ENCODE measurements around the gene FASN.

The FASN gene

DNA sequence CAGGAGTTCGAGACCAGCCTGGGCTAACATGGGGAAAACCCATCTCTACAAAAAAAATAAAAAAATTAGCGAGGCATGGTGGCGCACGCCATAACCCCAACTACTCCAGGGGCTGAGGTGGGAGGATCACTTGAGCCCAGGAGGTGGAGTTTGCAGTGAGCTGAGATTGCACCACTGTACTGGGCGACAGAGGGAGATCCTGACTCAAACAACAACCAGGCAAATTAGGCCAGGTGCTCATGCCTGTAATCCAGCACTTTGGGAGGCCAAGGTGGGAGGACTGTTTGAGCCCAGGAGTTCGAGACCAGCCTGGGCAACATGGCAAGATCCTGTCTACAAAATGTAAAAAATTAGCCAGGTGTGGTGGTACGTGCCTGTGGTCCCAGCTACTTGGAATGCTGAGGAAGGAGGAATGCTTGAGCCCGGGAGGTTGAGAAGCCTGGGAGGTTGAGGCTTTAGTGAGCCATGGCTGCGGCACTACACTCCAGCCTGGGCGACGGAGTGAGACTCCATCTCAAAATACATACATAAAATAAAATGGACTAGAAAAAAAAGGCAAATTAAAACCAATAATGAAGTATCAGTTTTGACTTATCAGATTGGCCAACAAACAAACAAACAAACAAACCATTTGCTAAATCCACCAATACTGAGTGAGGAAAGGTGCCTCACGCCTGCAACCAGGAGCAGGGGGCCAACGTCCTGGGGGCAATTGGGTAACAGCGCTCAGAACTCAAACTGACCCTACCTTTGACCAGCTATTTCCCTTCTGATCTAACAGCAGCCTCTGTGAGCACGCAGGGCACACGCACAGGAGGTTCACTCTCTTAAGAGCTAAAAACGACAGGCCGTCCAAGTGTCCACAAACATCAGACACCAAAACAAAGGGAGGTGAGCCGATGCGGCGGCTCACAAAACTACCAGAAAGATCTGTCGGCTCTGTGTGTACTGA, 19.4 kb upstream of the FASN start:
- DNase-seq (ENCODE audit: low read depth), result no peak

DNA sequence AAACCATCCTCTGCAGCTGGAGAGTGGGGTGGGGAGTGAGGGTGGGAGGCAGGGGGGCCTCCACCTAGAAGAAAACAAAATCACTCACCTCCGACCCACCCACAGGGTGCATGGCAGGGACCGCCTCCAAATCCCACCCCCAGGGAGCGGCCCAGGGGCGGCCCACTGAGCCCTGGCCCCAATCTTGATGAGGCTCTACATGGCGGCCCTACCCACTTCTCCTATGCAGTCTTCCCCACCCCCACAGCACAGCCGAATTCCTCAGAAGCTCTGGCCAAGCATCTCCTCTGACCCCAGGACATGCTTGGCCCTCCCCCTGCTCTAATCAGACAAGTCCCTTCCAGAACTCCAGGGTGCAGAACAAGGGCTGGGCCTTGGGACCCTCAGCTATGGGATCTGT, 18.2 kb upstream of the FASN start:
- no peak for DNase-seq (ENCODE audit: low read depth)

DNA sequence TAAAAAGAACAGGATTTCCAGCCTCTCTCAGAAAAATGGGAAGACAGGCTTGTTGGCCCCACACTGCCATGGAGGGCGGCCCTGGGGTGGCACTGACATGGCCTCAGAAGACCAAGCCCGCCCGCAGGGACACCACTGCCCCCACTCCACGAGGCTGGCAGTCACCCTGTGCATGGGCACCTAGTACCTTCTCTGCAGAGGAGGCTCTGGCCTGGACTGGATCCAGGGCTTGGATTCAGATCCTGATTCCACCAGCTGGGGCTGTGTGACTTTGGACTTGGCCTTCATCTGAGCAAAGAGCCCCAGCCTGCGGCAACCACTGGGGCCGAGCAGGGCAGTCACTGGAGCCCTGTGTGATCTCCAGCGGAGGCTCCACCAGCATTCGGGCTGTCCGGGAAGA, 16.8 kb upstream of the FASN start:
- no peak for DNase-seq (ENCODE audit: low read depth)

- DNase-seq (ENCODE audit: low read depth), result no peak
These were observed 16.4 kb upstream of the FASN start for GRCh38 chr17:82114447-82114846.

GRCh38 chr17:82113941-82114340, 15.9 kb upstream of the FASN start:
- DNase-seq (ENCODE audit: low read depth), result no peak

DNA sequence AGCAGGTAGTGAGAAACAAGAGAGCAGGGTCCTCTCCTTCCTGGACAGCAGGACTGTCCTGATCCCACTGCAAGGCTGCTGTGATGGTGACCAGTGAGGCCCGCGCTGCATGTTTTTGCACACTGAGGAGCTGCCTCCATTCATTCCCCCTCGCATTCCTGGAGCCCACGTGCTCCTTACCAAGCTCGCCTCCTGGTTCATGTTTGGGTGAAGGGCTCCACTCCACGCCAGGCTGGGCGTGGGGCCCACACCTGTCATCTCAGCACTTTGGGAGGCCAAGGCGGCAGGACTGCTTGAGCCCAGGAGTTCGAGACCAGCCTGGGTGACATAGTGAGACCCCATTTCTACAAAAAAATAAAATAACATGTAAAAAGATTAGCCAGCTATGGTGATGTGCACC, 15.4 kb upstream of the FASN start:
- no peak for DNase-seq (ENCODE audit: low read depth)

DNA sequence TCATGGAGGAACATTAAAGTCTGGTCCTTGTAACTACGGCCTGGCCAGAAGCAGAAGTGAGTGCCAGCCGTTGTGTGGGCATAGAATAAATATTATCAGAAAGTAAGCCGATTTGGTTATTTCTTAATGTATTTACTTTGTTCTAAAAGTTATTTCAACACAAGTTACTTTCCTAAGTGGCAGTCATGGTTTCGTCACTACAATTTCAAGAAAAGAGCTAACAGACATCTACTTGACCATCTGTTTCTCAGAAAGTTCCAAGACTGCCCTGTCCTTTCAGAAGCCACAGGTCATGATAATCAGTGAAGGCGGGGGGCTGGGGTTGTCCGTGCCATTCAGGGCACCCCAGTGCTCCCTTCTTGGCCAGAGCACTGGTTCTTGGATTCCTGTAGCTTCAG, 14.9 kb upstream of the FASN start:
- no peak for DNase-seq (ENCODE audit: low read depth)

- DNase-seq (ENCODE audit: low read depth), result no peak
These were observed 14.3 kb upstream of the FASN start for GRCh38 chr17:82112181-82112913.

GRCh38 chr17:82110298-82110697, 12.3 kb upstream of the FASN start:
- no peak for DNase-seq (ENCODE audit: low read depth)

DNA sequence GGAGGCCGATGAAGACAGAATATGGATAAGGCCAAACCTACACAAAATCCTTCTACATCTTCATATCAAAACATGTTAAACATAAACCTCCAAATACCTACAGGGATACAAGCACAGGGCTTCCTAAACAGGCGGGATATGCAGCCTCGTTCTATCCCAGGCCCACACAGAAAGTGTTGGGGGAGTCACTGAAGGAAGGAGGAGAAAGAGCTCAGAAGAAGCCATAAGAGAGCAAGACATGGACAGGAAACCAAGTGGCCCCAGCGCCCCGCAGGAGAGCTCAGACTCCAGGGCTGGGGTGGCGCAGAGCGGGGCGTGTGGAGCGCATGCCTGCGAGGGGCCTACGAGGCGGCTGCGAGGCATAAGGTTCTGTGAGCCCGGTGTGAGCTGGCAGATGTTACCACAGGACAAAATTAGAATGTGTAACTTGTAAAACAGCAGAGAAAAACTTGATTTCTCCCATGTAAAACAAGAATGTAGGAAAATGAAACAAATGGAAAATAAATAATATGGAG, 11.0 kb upstream of the FASN start:
- no peak for DNase-seq (ENCODE audit: low read depth)

- DNase-seq (ENCODE audit: low read depth), result no peak
These were observed 10.5 kb upstream of the FASN start for GRCh38 chr17:82108496-82108945.

DNA sequence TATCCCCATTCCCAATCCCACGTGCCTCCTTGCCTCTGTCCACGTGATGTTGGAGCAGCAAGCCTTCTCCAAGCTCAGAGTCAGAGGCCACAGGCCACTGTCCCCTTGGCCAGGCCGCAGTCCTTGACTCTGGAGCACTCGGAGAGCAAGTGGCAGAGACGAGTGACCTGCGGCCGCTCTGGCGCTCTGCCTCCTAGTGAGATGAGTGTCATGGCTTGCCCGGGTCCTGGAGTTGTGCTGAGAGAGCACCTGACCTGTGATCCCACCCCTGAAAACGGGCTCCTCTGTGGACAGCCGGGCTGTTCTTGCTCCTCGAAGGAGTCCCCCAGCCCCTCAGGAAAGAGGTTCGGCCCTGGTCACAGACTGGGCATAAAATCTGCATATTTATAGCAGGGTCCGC, 10.0 kb upstream of the FASN start:
- DNase-seq (ENCODE audit: low read depth), result no peak

- no peak for DNase-seq (ENCODE audit: low read depth)
These were observed 9.4 kb upstream of the FASN start for GRCh38 chr17:82107341-82107860.

DNA sequence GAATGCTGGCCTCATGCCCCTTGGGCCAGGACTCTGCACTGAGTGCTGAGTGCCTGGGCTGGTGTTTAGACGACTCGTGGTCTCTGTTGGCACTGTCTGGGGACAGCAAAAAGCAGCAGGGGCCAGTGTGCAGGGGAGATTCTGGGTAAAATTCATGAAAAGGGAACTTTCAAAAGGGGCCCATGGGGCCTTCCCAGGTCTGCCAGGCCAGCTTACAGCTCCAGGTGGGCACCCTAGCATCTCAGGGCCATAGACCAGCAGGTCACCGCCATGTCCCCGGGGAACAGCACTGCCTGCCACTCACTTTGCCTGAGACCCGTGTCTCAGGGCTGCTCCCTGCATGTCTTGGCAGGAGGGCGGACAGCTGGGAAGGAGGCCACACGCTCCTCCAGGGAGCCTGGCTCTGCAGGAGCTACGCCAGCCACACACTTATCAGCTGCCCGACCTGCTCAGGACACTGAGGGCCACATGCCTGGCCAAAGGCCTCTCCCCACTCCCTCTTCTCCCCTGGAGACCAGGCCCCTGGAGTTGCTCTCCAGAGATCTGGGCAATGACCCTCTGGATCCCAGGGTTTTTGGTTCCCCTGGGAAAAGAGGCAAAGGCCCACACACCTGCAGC, 8.8 kb upstream of the FASN start:
- no peak for DNase-seq (ENCODE audit: low read depth)

DNA sequence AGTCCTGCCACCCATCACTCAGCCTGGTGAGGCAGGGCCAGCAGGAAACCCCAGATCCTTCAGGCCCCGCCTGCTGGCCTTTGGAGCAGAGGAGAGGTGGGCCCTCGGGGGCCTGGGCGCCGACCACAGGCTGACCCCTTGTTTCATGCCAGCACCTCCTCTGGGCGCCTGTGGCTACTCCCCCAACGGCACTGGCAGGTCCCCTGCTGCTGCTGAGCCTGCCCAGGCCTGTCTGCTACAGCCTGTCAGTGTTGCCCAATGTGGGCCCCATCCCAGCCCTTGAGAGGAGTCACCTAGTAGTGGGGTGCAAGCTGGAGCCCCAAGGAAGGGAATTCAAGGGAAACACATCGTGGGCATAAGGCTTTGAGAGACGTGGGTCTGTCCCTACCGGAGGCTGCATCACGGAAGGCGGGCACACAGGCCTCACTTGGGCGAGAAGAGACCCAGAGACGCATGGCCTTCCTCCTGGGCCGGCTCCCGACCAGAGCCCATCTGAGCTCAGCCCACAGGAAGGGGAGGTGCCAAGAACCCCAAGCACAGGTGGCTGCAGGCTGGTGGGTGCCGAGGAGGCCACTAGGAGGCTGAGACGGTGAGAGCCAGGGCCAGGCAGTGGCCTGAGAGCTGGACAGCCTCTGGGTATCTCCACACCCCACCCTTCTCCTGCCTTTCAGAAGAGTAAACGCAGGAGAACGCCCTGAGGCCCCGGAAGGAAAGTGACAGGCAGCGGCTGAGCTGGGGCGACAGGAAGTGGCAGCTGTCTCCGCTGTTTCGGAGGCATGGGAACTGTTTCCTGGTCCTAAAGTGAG, 8.0 kb upstream of the FASN start:
- peak; percentile 34 for DNase-seq (ENCODE audit: low read depth)

DNA sequence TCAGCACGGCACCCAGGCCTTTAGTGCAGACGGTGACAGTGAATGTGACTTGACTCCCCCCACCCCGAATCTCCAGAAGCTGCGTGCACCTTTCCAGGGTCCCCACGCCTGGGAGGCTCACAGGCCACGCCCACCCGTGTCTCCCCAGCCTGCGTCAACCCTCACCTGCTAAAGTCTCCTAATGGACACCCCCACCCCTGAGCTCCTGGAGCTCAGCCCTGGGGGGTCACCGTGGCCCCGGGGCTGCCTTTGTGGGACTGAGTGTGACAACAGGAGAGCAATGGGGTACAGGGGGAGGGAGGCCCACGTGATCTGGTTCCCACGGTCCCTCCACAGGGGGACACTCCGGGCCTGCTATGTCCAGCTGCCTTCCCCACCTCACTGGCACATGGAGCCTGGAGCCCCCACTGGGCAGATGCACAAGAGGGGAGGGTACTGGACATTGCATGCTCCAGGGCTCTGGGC, 7.4 kb upstream of the FASN start:
- no peak for DNase-seq (ENCODE audit: low read depth)

- DNase-seq (ENCODE audit: low read depth), result no peak
These were observed 6.9 kb upstream of the FASN start for GRCh38 chr17:82104797-82105416.

GRCh38 chr17:82103553-82104451, 5.8 kb upstream of the FASN start:
- DNase-seq (ENCODE audit: low read depth), result no peak

GRCh38 chr17:82101767-82102679, 4.0 kb upstream of the FASN start:
- DNase-seq (ENCODE audit: low read depth), result no peak

Data from stimulated activated CD8-positive, alpha-beta memory T cell treated with anti-CD3 and anti-CD28 coated beads, Interleukin-12 subunit alpha, Interleukin-12 subunit beta, amount 100 ng/mL, for 4 hours (primary cell).